Astrocyte of the cerebellum (primary cell): ENCODE results near the gene PRRC1.

Experiments
- DNase-seq: peaks from one replicate; pipeline ENCODE4 v3.0.0-alpha.2; 2011; ENCODE audit warnings: low read depth
- H3K4me3 ChIP-seq: 2 replicates; pipeline ENCODE4 v1.5.1; 2011; ENCODE audit warnings: mild to moderate bottlenecking, low read depth, low read length, moderate library complexity
- CTCF ChIP-seq: IDR thresholded peaks from 2 replicates; pipeline ENCODE4 v1.5.1; 2012; ENCODE audit warnings: low read length, low read depth, moderate library complexity, mild to moderate bottlenecking; ENCODE audit errors: missing control alignments
- in situ Hi-C: cut with HindIII; loops from 2 replicates; pipeline ENCODE4 v1.10.0; 2017; ENCODE audit warnings: low sequenced_read_pairs

The PRRC1 gene

GRCh38 chr5:127517110-127517479 lies 345 bp upstream of the PRRC1 start:
- in situ Hi-C loops, result no loop called here
- DNase-seq, result no peak
- no peak for TF ChIP-seq CTCF
- H3K4me3 ChIP-seq, result peak overlapping the region; percentile 99

GRCh38 chr5:127518319-127518621 lies 830 bp downstream of the PRRC1 start:
- H3K4me3 ChIP-seq, result peak overlapping the region; percentile 99
- in situ Hi-C loops, result no loop called here
- TF ChIP-seq CTCF, result no peak
- peak; percentile 24 for DNase-seq

- DNase-seq, result no peak
- no peak overlapping the region for H3K4me3 ChIP-seq
- no peak for TF ChIP-seq CTCF
- in situ Hi-C loops, result no loop called here
These were observed 2.1 kb downstream of the PRRC1 start for GRCh38 chr5:127519527-127519926.

- TF ChIP-seq CTCF, result no peak
- DNase-seq, result no peak
- in situ Hi-C loops, result no loop called here
- H3K4me3 ChIP-seq, result no peak overlapping the region
These were observed 3.8 kb downstream of the PRRC1 start for GRCh38 chr5:127521138-127521770.

GRCh38 chr5:127525181-127525580 lies 7.7 kb downstream of the PRRC1 start:
- in situ Hi-C loops, result no loop called here
- no peak for DNase-seq
- H3K4me3 ChIP-seq, result no peak overlapping the region
- no peak for TF ChIP-seq CTCF

GRCh38 chr5:127529904-127530682 lies 12.7 kb downstream of the PRRC1 start:
- in situ Hi-C loops, result no loop called here
- DNase-seq, result no peak
- TF ChIP-seq CTCF, result no peak
- H3K4me3 ChIP-seq, result no peak overlapping the region
